ENCODE measurements around the gene GMEB1.
"Not testable (repeated sequence)": the region's sequence is repeated elsewhere in the genome, so short reads cannot be mapped to it uniquely, and the experiment has no call there.

The GMEB1 gene

DNA sequence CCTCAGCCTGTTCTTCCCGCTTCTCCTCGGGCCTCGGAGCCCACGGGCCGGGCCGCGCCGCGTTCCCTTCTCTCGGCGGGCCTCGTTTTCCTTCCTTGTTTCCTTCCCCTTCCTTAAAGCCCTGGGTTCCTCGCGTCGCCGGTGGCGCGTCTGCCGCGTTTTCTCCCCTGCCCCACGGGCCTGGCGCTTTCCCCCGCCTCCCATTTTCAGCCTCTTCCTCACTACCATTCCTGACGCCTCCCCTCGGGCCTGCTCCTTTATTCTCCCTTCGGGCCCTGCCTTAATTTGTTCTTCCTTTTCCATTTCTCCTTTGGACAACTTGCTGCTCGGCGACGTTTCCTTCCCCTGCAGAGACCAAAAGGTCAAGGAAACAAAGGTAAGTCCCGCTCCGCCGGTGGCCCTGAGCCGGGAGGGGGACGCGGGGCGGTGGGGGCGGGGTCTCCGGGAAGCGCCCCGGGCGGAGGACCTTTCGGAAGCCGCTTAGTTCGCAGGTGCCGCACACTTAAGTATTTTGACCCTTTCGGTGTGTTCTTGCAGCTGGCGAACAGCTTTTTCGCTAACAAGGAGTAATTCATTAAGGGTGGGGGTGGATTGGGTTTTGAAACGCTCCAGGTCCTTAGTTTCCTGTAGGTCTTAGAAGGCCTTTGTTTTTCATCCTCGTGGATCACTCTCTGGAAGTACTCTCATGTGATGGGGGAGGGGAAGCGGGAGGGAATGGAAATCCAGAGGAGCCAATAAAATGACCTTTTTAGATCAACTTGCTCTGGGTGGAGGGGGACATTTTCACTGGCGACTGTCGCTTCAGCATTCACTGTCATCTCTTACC lies 68.9 kb downstream of the GMEB1 start:
- no peaks in the 10 kb centered on the region for H3K27me3 ChIP-seq (ENCODE audit: insufficient read depth, insufficient read length)
- DNase-seq (ENCODE audit: low read depth, low spot score), result peak; percentile 62
- TF ChIP-seq SUZ12 (IDR thresholded peaks at IDR 0.05; ENCODE audit: extremely low read depth, insufficient read depth, insufficient read length), result no peak
- TF ChIP-seq ZNF274 (IDR thresholded peaks at IDR 0.05; ENCODE audit: low read depth, low read length), result no peak
- no peak for TF ChIP-seq YY1 (IDR thresholded peaks at IDR 0.05; ENCODE audit: insufficient read depth, insufficient read length)
- no peaks in the 10 kb centered on the region for H3K9me3 ChIP-seq (ENCODE audit: insufficient read depth, low read length)
- peak overlapping the region; percentile 99 for H3K9ac ChIP-seq (ENCODE audit: insufficient read length, low read depth)
- peak overlapping the region; percentile 99 for H3K4me3 ChIP-seq (ENCODE audit: insufficient read length, low read depth)
- H3K4me1 ChIP-seq (ENCODE audit: insufficient read depth, insufficient read length), result peaks cover 11% of the 10 kb centered on the region
- H3K36me3 ChIP-seq (ENCODE audit: insufficient read depth, insufficient read length, low read length), result peaks cover 47% of the 10 kb centered on the region

GRCh38 chr1:28740118-28740517 lies 71.5 kb downstream of the GMEB1 start:
- TF ChIP-seq YY1 (IDR thresholded peaks at IDR 0.05; ENCODE audit: insufficient read depth, insufficient read length), result no peak
- no peak for TF ChIP-seq ZNF274 (IDR thresholded peaks at IDR 0.05; ENCODE audit: low read depth, low read length)
- no peak for TF ChIP-seq SUZ12 (IDR thresholded peaks at IDR 0.05; ENCODE audit: extremely low read depth, insufficient read depth, insufficient read length)
- Histone ChIP-seq H3K27me3 (ENCODE audit: insufficient read depth, insufficient read length) (no peaks in the 10 kb centered on the region), H3K9me3 (ENCODE audit: insufficient read depth, low read length) (no peaks in the 10 kb centered on the region), H3K4me3 (ENCODE audit: insufficient read length, low read depth) (no peak overlapping the region), H3K9ac (ENCODE audit: insufficient read length, low read depth) (no peak overlapping the region), H3K36me3 (ENCODE audit: insufficient read depth, insufficient read length, low read length) (peaks cover 73% of the 10 kb centered on the region), H3K4me1 (ENCODE audit: insufficient read depth, insufficient read length) (peaks cover 7% of the 10 kb centered on the region)
- no peak for DNase-seq (ENCODE audit: low read depth, low spot score)

DNA sequence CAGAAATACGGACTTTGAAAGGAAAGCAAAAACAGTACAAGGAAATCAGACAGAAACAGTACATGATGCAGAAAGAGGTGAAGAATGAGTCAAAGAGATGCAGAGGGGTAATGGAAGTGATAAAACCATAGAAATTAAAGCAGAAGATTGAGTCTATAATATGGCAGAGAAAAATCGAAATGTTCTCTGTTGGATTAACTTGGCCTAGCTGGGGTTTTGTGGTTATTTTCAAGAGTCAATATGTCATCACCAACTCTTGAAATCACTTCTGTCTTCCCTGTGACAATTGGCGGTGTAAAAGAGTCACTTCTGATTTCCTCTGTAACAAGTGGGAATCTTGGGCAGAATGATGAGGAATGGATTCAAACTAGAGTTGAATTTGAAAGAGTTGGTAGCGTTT lies 75.6 kb downstream of the GMEB1 start:
- no peak for TF ChIP-seq SUZ12 (IDR thresholded peaks at IDR 0.05; ENCODE audit: extremely low read depth, insufficient read depth, insufficient read length)
- peaks cover 3% of the 10 kb centered on the region for H3K4me1 ChIP-seq (ENCODE audit: insufficient read depth, insufficient read length)
- no peak overlapping the region for H3K4me3 ChIP-seq (ENCODE audit: insufficient read length, low read depth)
- no peaks in the 10 kb centered on the region for H3K27me3 ChIP-seq (ENCODE audit: insufficient read depth, insufficient read length)
- H3K36me3 ChIP-seq (ENCODE audit: insufficient read depth, insufficient read length, low read length), result peaks cover 93% of the 10 kb centered on the region
- no peak for DNase-seq (ENCODE audit: low read depth, low spot score)
- no peaks in the 10 kb centered on the region for H3K9me3 ChIP-seq (ENCODE audit: insufficient read depth, low read length)
- H3K9ac ChIP-seq (ENCODE audit: insufficient read length, low read depth), result no peak overlapping the region

DNA sequence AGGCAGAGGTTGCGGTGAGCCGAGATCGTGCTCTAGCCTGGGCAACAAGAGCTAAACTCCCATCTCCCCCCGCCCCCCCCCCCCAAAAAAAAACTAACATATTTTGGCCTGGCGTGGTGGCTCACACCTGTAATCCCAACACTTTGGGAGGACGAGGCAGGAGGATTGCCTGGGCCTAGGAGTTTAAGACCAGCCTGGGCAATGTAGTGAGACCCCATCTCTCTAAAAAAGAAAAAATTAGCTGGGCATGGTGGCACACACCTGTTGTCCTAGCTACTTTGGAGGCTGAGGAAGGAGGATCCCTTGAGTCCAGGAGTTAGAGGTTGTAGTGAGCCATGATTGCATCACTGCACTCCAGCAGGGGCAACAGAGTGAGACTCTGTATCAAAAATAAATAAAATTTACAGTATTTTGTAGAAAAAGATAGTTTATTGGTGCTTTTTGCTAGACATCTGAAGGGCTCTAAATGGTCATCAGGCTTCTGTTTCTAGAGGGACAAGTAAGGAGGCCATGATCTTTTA lies 77.1 kb downstream of the GMEB1 start:
- H3K36me3 ChIP-seq (ENCODE audit: insufficient read depth, insufficient read length, low read length), result peaks cover 88% of the 10 kb centered on the region
- no peak overlapping the region for H3K9ac ChIP-seq (ENCODE audit: insufficient read length, low read depth)
- H3K27me3 ChIP-seq (ENCODE audit: insufficient read depth, insufficient read length), result no peaks in the 10 kb centered on the region
- peaks cover 3% of the 10 kb centered on the region for H3K4me1 ChIP-seq (ENCODE audit: insufficient read depth, insufficient read length)
- no peak for DNase-seq (ENCODE audit: low read depth, low spot score)
- no peak overlapping the region for H3K4me3 ChIP-seq (ENCODE audit: insufficient read length, low read depth)
- H3K9me3 ChIP-seq (ENCODE audit: insufficient read depth, low read length), result no peaks in the 10 kb centered on the region
- no peak for TF ChIP-seq ZNF274 (IDR thresholded peaks at IDR 0.05; ENCODE audit: low read depth, low read length)
- TF ChIP-seq YY1 (IDR thresholded peaks at IDR 0.05; ENCODE audit: insufficient read depth, insufficient read length), result no peak
- no peak for TF ChIP-seq SUZ12 (IDR thresholded peaks at IDR 0.05; ENCODE audit: extremely low read depth, insufficient read depth, insufficient read length)

DNA sequence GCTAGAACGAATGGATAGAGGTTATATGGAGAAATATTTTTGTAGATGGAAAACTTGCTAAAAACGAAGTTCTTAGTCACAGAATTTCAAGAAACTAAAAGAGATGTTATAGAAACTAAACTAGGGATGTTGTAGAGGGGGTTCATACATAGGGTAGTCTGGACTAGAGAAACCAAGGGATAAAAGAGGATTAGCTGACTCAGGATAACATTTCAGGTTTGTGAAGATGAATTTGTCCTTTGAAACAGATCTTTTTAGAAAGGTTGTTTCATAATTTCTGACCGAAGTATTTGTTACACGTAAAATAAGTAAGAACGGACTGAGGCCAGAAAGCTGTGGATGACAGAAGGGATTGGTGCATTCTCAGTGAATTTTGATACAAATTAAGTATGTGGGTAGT lies 81.7 kb downstream of the GMEB1 start:
- Histone ChIP-seq H3K4me1 (ENCODE audit: insufficient read depth, insufficient read length) (no peaks in the 10 kb centered on the region), H3K9ac (ENCODE audit: insufficient read length, low read depth) (no peak overlapping the region), H3K27me3 (ENCODE audit: insufficient read depth, insufficient read length) (no peaks in the 10 kb centered on the region), H3K4me3 (ENCODE audit: insufficient read length, low read depth) (no peak overlapping the region), H3K9me3 (ENCODE audit: insufficient read depth, low read length) (no peaks in the 10 kb centered on the region), H3K36me3 (ENCODE audit: insufficient read depth, insufficient read length, low read length) (peaks cover 82% of the 10 kb centered on the region)
- TF ChIP-seq YY1 (IDR thresholded peaks at IDR 0.05; ENCODE audit: insufficient read depth, insufficient read length), result no peak
- TF ChIP-seq ZNF274 (IDR thresholded peaks at IDR 0.05; ENCODE audit: low read depth, low read length), result no peak
- TF ChIP-seq SUZ12 (IDR thresholded peaks at IDR 0.05; ENCODE audit: extremely low read depth, insufficient read depth, insufficient read length), result no peak
- DNase-seq (ENCODE audit: low read depth, low spot score), result no peak

DNA sequence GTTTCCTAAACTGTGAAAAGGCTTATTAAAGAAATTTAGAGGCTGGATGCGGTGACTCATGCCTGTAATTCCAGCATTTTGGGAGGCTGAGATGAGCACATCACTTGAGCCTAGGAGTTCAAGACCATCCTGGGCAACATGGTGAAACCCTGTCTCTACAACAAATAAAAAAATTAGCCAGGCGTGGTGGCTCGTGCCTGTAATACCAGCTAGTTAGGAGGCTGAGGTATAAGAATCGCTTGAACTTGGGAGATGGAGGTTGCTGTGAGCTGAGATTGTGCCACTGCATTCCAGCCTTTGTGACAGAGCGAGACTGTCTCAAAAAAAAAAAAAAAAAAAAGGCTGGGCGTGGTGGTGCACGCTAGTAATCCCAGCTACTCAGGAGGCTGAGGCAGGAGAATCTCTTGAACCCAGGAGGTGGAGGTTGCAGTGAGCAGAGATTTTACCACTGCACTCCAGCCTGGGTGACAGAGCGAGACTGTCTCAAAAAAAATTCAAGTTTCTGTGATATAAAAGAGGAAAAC lies 82.2 kb downstream of the GMEB1 start:
- peaks cover 83% of the 10 kb centered on the region for H3K36me3 ChIP-seq (ENCODE audit: insufficient read depth, insufficient read length, low read length)
- not testable (repeated sequence) for H3K9me3 ChIP-seq (ENCODE audit: insufficient read depth, low read length); H3K27me3 ChIP-seq (ENCODE audit: insufficient read depth, insufficient read length); DNase-seq (ENCODE audit: low read depth, low spot score); H3K4me1 ChIP-seq (ENCODE audit: insufficient read depth, insufficient read length); H3K4me3 ChIP-seq (ENCODE audit: insufficient read length, low read depth); H3K9ac ChIP-seq (ENCODE audit: insufficient read length, low read depth)

- Histone ChIP-seq H3K27me3 (ENCODE audit: insufficient read depth, insufficient read length) (no peaks in the 10 kb centered on the region), H3K36me3 (ENCODE audit: insufficient read depth, insufficient read length, low read length) (peaks cover 83% of the 10 kb centered on the region), H3K9ac (ENCODE audit: insufficient read length, low read depth) (no peak overlapping the region), H3K4me1 (ENCODE audit: insufficient read depth, insufficient read length) (no peaks in the 10 kb centered on the region), H3K4me3 (ENCODE audit: insufficient read length, low read depth) (no peak overlapping the region), H3K9me3 (ENCODE audit: insufficient read depth, low read length) (no peaks in the 10 kb centered on the region)
- DNase-seq (ENCODE audit: low read depth, low spot score), result no peak
- TF ChIP-seq ZNF274 (IDR thresholded peaks at IDR 0.05; ENCODE audit: low read depth, low read length), result no peak
- TF ChIP-seq SUZ12 (IDR thresholded peaks at IDR 0.05; ENCODE audit: extremely low read depth, insufficient read depth, insufficient read length), result no peak
- TF ChIP-seq YY1 (IDR thresholded peaks at IDR 0.05; ENCODE audit: insufficient read depth, insufficient read length), result no peak
Observed at GRCh38 chr1:28751315-28752060, 82.9 kb downstream of the GMEB1 start.

Data from NT2/D1 (cell line).